Measurements from ENCODE around the gene COLEC12.

GRCh38 chr18:377088-377487 lies 123.4 kb downstream of the COLEC12 start:
- TF ChIP-seq CTCF (IDR thresholded peaks at IDR 0.05) = no peak
- TF ChIP-seq EP300 (IDR thresholded peaks at IDR 0.05) = no peak
- TF ChIP-seq POLR2A (IDR thresholded peaks at IDR 0.05) = no peak
- TF ChIP-seq POLR2AphosphoS5 (IDR thresholded peaks at IDR 0.05) = no peak
